ENCODE data around the gene CYSRT1.

- TF ChIP-seq GATA2 (IDR thresholded peaks at IDR 0.05; ENCODE audit: low read depth, low read length) (no peak), GATA3 (IDR thresholded peaks at IDR 0.05; ENCODE audit: low read depth, low read length) (no peak)
Observed at GRCh38 chr9:137194388-137194787, 30.6 kb upstream of the CYSRT1 start.

Data from SH-SY5Y (cell line).